ENCODE data around the gene ALG5.

Gene ALG5

DNA sequence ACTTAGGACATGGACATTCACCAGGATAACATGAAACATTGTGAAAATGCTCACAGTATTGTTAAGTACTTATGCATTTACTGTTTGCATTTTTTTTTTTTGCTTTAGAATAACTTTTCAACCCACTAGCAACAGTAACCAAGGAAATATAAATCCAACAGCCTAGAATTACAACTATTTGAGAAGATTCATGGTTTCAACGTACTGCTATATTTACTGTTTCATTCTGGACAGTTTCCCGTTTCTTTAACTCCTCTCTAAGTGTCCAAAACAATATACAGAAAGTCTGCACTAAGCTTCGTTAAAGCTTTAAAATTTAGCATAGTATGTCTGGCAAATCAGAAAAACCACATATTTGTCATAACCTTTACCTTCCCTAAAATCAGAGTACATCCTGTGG lies 81.8 kb downstream of the ALG5 start:
- peak; percentile 14 for ATAC-seq
- no peak for TF ChIP-seq CREB5 (CRISPR knock-in tag; IDR thresholded peaks at IDR 0.05; ENCODE audit: low read depth)
- TF ChIP-seq ISL1 (CRISPR knock-in tag; IDR thresholded peaks at IDR 0.05) = 0 out of 2 replicates have a peak, but pooled peaks have one; percentile 28
- TF ChIP-seq, protein P1, sequence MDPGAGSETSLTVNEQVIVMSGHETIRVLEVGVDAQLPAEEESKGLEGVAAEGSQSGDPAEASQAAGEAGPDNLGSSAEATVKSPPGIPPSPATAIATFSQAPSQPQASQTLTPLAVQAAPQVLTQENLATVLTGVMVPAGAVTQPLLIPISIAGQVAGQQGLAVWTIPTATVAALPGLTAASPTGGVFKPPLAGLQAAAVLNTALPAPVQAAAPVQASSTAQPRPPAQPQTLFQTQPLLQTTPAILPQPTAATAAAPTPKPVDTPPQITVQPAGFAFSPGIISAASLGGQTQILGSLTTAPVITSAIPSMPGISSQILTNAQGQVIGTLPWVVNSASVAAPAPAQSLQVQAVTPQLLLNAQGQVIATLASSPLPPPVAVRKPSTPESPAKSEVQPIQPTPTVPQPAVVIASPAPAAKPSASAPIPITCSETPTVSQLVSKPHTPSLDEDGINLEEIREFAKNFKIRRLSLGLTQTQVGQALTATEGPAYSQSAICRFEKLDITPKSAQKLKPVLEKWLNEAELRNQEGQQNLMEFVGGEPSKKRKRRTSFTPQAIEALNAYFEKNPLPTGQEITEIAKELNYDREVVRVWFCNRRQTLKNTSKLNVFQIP (CRISPR knock-in tag; IDR thresholded peaks at IDR 0.05; ENCODE audit: borderline replicate concordance, low read depth) = no peak

- ATAC-seq = no peak
- TF ChIP-seq ESRRG (CRISPR knock-in tag; IDR thresholded peaks at IDR 0.05) = no peak
- TF ChIP-seq SNAI2 (CRISPR knock-in tag; IDR thresholded peaks at IDR 0.05) = no peak
- TF ChIP-seq, protein P1 (CRISPR knock-in tag; IDR thresholded peaks at IDR 0.05; ENCODE audit: borderline replicate concordance, low read depth) = no peak
- peak; percentile 49; the same call in 1 of the 2 replicates for TF ChIP-seq ZFP3 (CRISPR knock-in tag; IDR thresholded peaks at IDR 0.05)
- no peak for TF ChIP-seq ZFP30 (CRISPR knock-in tag; IDR thresholded peaks at IDR 0.05)
- TF ChIP-seq ZC3H10 (CRISPR knock-in tag; IDR thresholded peaks at IDR 0.05) = no peak
- no peak for TF ChIP-seq GLIS3 (CRISPR knock-in tag; IDR thresholded peaks at IDR 0.05)
- TF ChIP-seq BACH2 (CRISPR knock-in tag; IDR thresholded peaks at IDR 0.05; ENCODE audit: borderline replicate concordance) = no peak
- TF ChIP-seq ZNF8 (CRISPR knock-in tag; IDR thresholded peaks at IDR 0.05) = peak; percentile 32; the same call in 1 of the 2 replicates
- TF ChIP-seq OSR1 (CRISPR knock-in tag; IDR thresholded peaks at IDR 0.05) = no peak
- no peak for TF ChIP-seq ZNF70 (CRISPR knock-in tag; IDR thresholded peaks at IDR 0.05)
- peak; percentile 59; the same call in 1 of the 2 replicates for TF ChIP-seq TSHZ2 (CRISPR knock-in tag; IDR thresholded peaks at IDR 0.05)
- TF ChIP-seq TCF4 (CRISPR knock-in tag; IDR thresholded peaks at IDR 0.05; ENCODE audit: borderline replicate concordance) = 0 out of 2 replicates have a peak, but pooled peaks have one; percentile 30
- no peak for TF ChIP-seq CREB5 (CRISPR knock-in tag; IDR thresholded peaks at IDR 0.05; ENCODE audit: low read depth)
- no peak for TF ChIP-seq RARB (CRISPR knock-in tag; IDR thresholded peaks at IDR 0.05)
- TF ChIP-seq ZNF565 (CRISPR knock-in tag; conservative IDR thresholded peaks at IDR 0.05; ENCODE audit: low read depth) = 0 out of 2 replicates have a peak, but pooled peaks have one; percentile 41
- no peak for TF ChIP-seq PPARA (CRISPR knock-in tag; IDR thresholded peaks at IDR 0.05; ENCODE audit: borderline replicate concordance)
- no peak for TF ChIP-seq CSDC2 (CRISPR knock-in tag; IDR thresholded peaks at IDR 0.05)
- TF ChIP-seq ISL1 (CRISPR knock-in tag; IDR thresholded peaks at IDR 0.05) = peak; percentile 68
- TF ChIP-seq PATZ1 (CRISPR knock-in tag; IDR thresholded peaks at IDR 0.05; ENCODE audit: borderline replicate concordance) = peak; percentile 53; the same call in 1 of the 2 replicates
- TF ChIP-seq ARNTL (CRISPR knock-in tag; IDR thresholded peaks at IDR 0.05; ENCODE audit: borderline replicate concordance, low read depth) = no peak
- no peak for TF ChIP-seq TOX (CRISPR knock-in tag; IDR thresholded peaks at IDR 0.05; ENCODE audit: borderline replicate concordance)
- TF ChIP-seq, protein P2, sequence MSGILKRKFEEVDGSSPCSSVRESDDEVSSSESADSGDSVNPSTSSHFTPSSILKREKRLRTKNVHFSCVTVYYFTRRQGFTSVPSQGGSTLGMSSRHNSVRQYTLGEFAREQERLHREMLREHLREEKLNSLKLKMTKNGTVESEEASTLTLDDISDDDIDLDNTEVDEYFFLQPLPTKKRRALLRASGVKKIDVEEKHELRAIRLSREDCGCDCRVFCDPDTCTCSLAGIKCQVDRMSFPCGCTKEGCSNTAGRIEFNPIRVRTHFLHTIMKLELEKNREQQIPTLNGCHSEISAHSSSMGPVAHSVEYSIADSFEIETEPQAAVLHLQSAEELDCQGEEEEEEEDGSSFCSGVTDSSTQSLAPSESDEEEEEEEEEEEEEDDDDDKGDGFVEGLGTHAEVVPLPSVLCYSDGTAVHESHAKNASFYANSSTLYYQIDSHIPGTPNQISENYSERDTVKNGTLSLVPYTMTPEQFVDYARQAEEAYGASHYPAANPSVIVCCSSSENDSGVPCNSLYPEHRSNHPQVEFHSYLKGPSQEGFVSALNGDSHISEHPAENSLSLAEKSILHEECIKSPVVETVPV (CRISPR knock-in tag; IDR thresholded peaks at IDR 0.05) = no peak
Measured at GRCh38 chr13:36915896-36916640, 83.1 kb downstream of the ALG5 start.

Measured in SK-N-SH treated with all-trans-retinoic acid at 6 μM for 48 hours (cell line).